Ovary (tissue), 3 donors: ENCODE data around the gene PALD1.

Source experiments
- CTCF ChIP-seq, 3 donors: fragments of 450-650 bp in 2 of 3; fragments of 200-600 bp in 1 of 3; IDR thresholded peaks; one replicate each; pipeline versions ENCODE4 v1.5.1 to v1.8.0; 2016 to 2022; ENCODE audit warnings: antibody characterized with exemption in 3 of 3, mild to moderate bottlenecking in 1 of 3
- POLR2A ChIP-seq: fragments of 450-650 bp; IDR thresholded peaks from one replicate; pipeline ENCODE4 v1.6.1; 2017; ENCODE audit warnings: antibody characterized with exemption, mild to moderate bottlenecking, moderate library complexity
- donor health status: DM: no; HTN: no; CAD: no.

GRCh38 chr10:70565556-70566514 is 87.3 kb downstream of the PALD1 start:
- no peak for TF ChIP-seq CTCF (IDR thresholded peaks at IDR 0.05)
- no peak for TF ChIP-seq POLR2A
